GM12891 (cell line): ENCODE results near the gene AFF3.

ENCODE experiments used
- DNase-seq: peaks from one replicate; pipeline ENCODE4 v3.0.0; 2011; ENCODE audit warnings: low spot score; ENCODE audit not compliant: insufficient read length
- FAIRE-seq: peaks from 2 replicates; lab custom pipeline; 2011; peaks lifted over from hg19 to GRCh38; lab: Jason Lieb, UNC
- PAX5 ChIP-seq: IDR thresholded peaks from 2 replicates; pipeline ENCODE4 v1.6.1; 2011; ENCODE audit warnings: low read length, moderate library complexity, mild to moderate bottlenecking; ENCODE audit not compliant: insufficient read depth, severe bottlenecking
- POLR2A ChIP-seq: IDR thresholded peaks from 2 replicates; pipeline ENCODE4 v1.6.1; 2011; ENCODE audit warnings: low read depth, low read length, control low read depth
- POLR2AphosphoS5 ChIP-seq: IDR thresholded peaks from 2 replicates; pipeline ENCODE4 v1.6.1; 2011; ENCODE audit warnings: low read depth, low read length, control low read depth
- POU2F2 ChIP-seq: IDR thresholded peaks from 2 replicates; pipeline ENCODE4 v1.6.1; 2011; ENCODE audit warnings: low read depth, mild to moderate bottlenecking, control low read depth, low read length, moderate library complexity
- SPI1 ChIP-seq: IDR thresholded peaks from 2 replicates; pipeline ENCODE4 v1.6.1; 2011; ENCODE audit warnings: low read depth, low read length, control low read depth
- TAF1 ChIP-seq: IDR thresholded peaks from 2 replicates; pipeline ENCODE4 v1.6.1; 2011; ENCODE audit warnings: low read depth, low read length, control low read depth

AFF3 gene

GRCh38 chr2:99626158-99626557 is 516.2 kb downstream of the AFF3 start:
- no peak for FAIRE-seq
- TF ChIP-seq SPI1: no peak
- no peak for TF ChIP-seq POLR2AphosphoS5
- TF ChIP-seq POLR2A: no peak
- TF ChIP-seq PAX5: no peak
- TF ChIP-seq POU2F2: no peak
- DNase-seq: no peak

- FAIRE-seq (no peak), DNase-seq (no peak)
These were observed 517.7 kb downstream of the AFF3 start for GRCh38 chr2:99624677-99625076.

GRCh38 chr2:99623613-99624012 is 518.8 kb downstream of the AFF3 start:
- TF ChIP-seq TAF1: no peak
- TF ChIP-seq POLR2A: no peak
- DNase-seq: no peak
- FAIRE-seq: no peak

More at GRCh38 chr2:99624677-99625076, 517.7 kb downstream of the AFF3 start:
- TF ChIP-seq SPI1: no peak
- TF ChIP-seq TAF1: no peak
- TF ChIP-seq POLR2AphosphoS5: no peak
- no peak for TF ChIP-seq POLR2A
- no peak for TF ChIP-seq PAX5

GRCh38 chr2:99623035-99623434 is 519.4 kb downstream of the AFF3 start:
- DNase-seq (no peak), FAIRE-seq (no peak)
- TF ChIP-seq PAX5: no peak

- TF ChIP-seq SPI1: no peak
- FAIRE-seq: no peak
- no peak for DNase-seq
These were observed 519.9 kb downstream of the AFF3 start for GRCh38 chr2:99622534-99622933.

GRCh38 chr2:99621774-99622173 is 520.6 kb downstream of the AFF3 start:
- DNase-seq: no peak
- no peak for TF ChIP-seq POLR2A
- no peak for TF ChIP-seq PAX5
- no peak for TF ChIP-seq SPI1
- TF ChIP-seq POU2F2: no peak
- TF ChIP-seq POLR2AphosphoS5: no peak
- no peak for TF ChIP-seq TAF1
- FAIRE-seq: no peak

GRCh38 chr2:99621106-99621505 is 521.3 kb downstream of the AFF3 start:
- no peak for TF ChIP-seq SPI1
- TF ChIP-seq POU2F2: no peak
- no peak for TF ChIP-seq POLR2AphosphoS5
- no peak for TF ChIP-seq TAF1
- no peak for TF ChIP-seq PAX5
- TF ChIP-seq POLR2A: no peak
- FAIRE-seq: no peak
- DNase-seq: no peak

- DNase-seq (no peak), FAIRE-seq (no peak)
- TF ChIP-seq POLR2A (no peak), TAF1 (no peak), POLR2AphosphoS5 (no peak)
These were observed 523.2 kb downstream of the AFF3 start for GRCh38 chr2:99619151-99619550.

GRCh38 chr2:99618579-99619097 is 523.8 kb downstream of the AFF3 start:
- no peak for DNase-seq
- no peak for TF ChIP-seq POU2F2
- TF ChIP-seq POLR2AphosphoS5: no peak
- no peak for TF ChIP-seq TAF1
- peak; percentile 57 for TF ChIP-seq SPI1
- no peak for FAIRE-seq

GRCh38 chr2:99617811-99618210 is 524.6 kb downstream of the AFF3 start:
- no peak for DNase-seq
- TF ChIP-seq PAX5 (no peak), POLR2A (no peak), POU2F2 (no peak), SPI1 (no peak), POLR2AphosphoS5 (no peak), TAF1 (no peak)
- no peak for FAIRE-seq

GRCh38 chr2:99615247-99615771 is 527.1 kb downstream of the AFF3 start:
- TF ChIP-seq SPI1: no peak
- TF ChIP-seq POU2F2: no peak
- TF ChIP-seq POLR2A: no peak
- no peak for TF ChIP-seq TAF1
- no peak for TF ChIP-seq PAX5
- no peak for TF ChIP-seq POLR2AphosphoS5
- FAIRE-seq: no peak

More at GRCh38 chr2:99615247-99615771, 527.1 kb downstream of the AFF3 start:
- no peak for DNase-seq
